SU-DHL-6 (cell line): ENCODE data around the gene LPIN1.
"Not testable (repeated sequence)": the region's sequence is repeated elsewhere in the genome, so short reads cannot be mapped to it uniquely, and the experiment has no call there.

ENCODE experiments used
- H2AFZ ChIP-seq: fragments of 200-600 bp; sonication (generic); 2 replicates; pipeline ENCODE4 v1.6.1; 2014; ENCODE audit warnings: low read depth, mild to moderate bottlenecking, moderate library complexity, mixed read lengths, antibody characterized with exemption, low read length; ENCODE audit not compliant: severe bottlenecking
- H3F3A ChIP-seq: fragments of 200-600 bp; shearing (Covaris generic); 2 replicates; pipeline ENCODE4 v1.6.0; 2016; ENCODE audit warnings: antibody characterized with exemption, mild to moderate bottlenecking; ENCODE audit not compliant: insufficient read depth
- H3K27ac ChIP-seq: fragments of 200-600 bp; sonication (generic); 2 replicates; pipeline ENCODE4 v1.5.1; 2016; ENCODE audit warnings: low read depth, mild to moderate bottlenecking, low read length, moderate library complexity, mixed read lengths
- H3K27me3 ChIP-seq: fragments of 200-600 bp; sonication (generic), shearing (Covaris generic); 2 replicates; pipeline ENCODE4 v1.6.0; 2014; ENCODE audit warnings: mild to moderate bottlenecking, low read length
- H3K36me3 ChIP-seq: fragments of 200-600 bp; sonication (generic); 2 replicates; pipeline ENCODE4 v1.6.1; 2014; ENCODE audit warnings: mild to moderate bottlenecking, low read length, mixed read lengths
- H3K4me2 ChIP-seq: fragments of 300-600, 200-600 bp; shearing (Covaris generic), sonication (generic); 2 replicates; pipeline ENCODE4 v1.6.0; 2014; ENCODE audit warnings: low read length, low read depth, mild to moderate bottlenecking; ENCODE audit not compliant: poor library complexity, severe bottlenecking
- H3K4me3 ChIP-seq: fragments of 200-600 bp; sonication (generic); 2 replicates; pipeline ENCODE4 v1.5.1; 2014; ENCODE audit warnings: antibody characterized with exemption, low read length, mild to moderate bottlenecking, mixed read lengths; ENCODE audit not compliant: insufficient read depth, poor library complexity, severe bottlenecking
- H3K79me2 ChIP-seq: fragments of 200-600 bp; sonication (generic); 2 replicates; pipeline ENCODE4 v1.6.1; 2014; ENCODE audit warnings: mild to moderate bottlenecking, low read length, moderate library complexity; ENCODE audit not compliant: insufficient read depth
- H3K9ac ChIP-seq: fragments of 200-600 bp; sonication (generic); 2 replicates; pipeline ENCODE4 v1.7.0; 2014; ENCODE audit warnings: mild to moderate bottlenecking, low read length
- H3K9me2 ChIP-seq: fragments of 200-600 bp; sonication (generic); replicated peaks from 2 replicates; pipeline ENCODE4 v1.6.1; 2014; ENCODE audit warnings: low read length; ENCODE audit not compliant: insufficient read depth
- H3K9me3 ChIP-seq: fragments of 200-600 bp; sonication (generic); 2 replicates; pipeline ENCODE4 v1.6.1; 2014; ENCODE audit warnings: low read length, mixed read lengths; ENCODE audit not compliant: insufficient read depth
- H4K20me1 ChIP-seq: fragments of 200-600 bp; sonication (generic); 2 replicates; pipeline ENCODE4 v1.6.1; 2014; ENCODE audit warnings: low read depth, mild to moderate bottlenecking, antibody characterized with exemption, low read length, moderate library complexity, mixed read lengths
- EZH2phosphoT487 ChIP-seq: fragments of 200-600 bp; sonication (generic), shearing (Covaris generic); conservative IDR thresholded peaks from 2 replicates; pipeline ENCODE4 v1.6.1; 2018; ENCODE audit warnings: mild to moderate bottlenecking, antibody characterized with exemption, low read length, moderate library complexity, mixed read lengths
- TF ChIP-seq, protein P1 (sequence below): fragments of 200-600 bp; sonication (generic); IDR thresholded peaks from one replicate; pipeline ENCODE4 v1.5.1; 2017; ENCODE audit warnings: antibody characterized with exemption, mild to moderate bottlenecking, low read length, moderate library complexity; ENCODE audit not compliant: insufficient read depth, poor library complexity, severe bottlenecking

Gene LPIN1

DNA sequence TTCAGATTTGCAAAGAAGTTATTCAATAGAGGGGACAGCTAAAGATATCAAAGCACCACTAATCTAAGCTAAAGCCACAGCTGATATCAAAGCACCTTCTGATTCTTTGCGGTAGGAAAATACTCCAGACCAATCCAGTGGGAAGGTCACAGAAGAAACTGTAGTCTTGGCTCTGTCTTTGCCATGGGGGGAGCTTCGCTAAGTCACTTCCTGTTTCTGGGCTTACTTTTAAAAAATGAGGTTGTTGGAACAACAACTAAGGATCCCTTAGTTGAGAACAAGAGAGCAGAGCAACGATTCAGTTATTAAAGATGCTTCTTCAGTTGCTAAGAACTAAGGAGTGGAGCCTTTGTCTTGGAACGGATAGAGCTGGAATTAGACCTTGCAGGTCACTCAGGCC, 12.2 kb downstream of the LPIN1 start:
- Histone ChIP-seq H3K79me2 (peaks cover 82% of the 10 kb centered on the region), H3K27me3 (no peaks in the 10 kb centered on the region), H4K20me1 (0 out of 2 replicates have a peak, but pooled peaks cover 3% of the 10 kb centered on the region), H3K9me3 (no peaks in the 10 kb centered on the region), H3K9me2 (no peaks in the 10 kb centered on the region), H3K9ac (no peak overlapping the region), H3K27ac (peak overlapping the region; percentile 7; the same call in 1 of the 2 replicates), H3K36me3 (peaks cover 8% of the 10 kb centered on the region; the same call in 1 of the 2 replicates), H2AFZ (no peak overlapping the region), H3K4me2 (no peak overlapping the region), H3K4me3 (no peak overlapping the region), H3F3A (peaks cover 35% of the 10 kb centered on the region)
- TF ChIP-seq, protein P1, sequence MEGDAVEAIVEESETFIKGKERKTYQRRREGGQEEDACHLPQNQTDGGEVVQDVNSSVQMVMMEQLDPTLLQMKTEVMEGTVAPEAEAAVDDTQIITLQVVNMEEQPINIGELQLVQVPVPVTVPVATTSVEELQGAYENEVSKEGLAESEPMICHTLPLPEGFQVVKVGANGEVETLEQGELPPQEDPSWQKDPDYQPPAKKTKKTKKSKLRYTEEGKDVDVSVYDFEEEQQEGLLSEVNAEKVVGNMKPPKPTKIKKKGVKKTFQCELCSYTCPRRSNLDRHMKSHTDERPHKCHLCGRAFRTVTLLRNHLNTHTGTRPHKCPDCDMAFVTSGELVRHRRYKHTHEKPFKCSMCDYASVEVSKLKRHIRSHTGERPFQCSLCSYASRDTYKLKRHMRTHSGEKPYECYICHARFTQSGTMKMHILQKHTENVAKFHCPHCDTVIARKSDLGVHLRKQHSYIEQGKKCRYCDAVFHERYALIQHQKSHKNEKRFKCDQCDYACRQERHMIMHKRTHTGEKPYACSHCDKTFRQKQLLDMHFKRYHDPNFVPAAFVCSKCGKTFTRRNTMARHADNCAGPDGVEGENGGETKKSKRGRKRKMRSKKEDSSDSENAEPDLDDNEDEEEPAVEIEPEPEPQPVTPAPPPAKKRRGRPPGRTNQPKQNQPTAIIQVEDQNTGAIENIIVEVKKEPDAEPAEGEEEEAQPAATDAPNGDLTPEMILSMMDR = no peak
- TF ChIP-seq EZH2phosphoT487 = no peak

DNA sequence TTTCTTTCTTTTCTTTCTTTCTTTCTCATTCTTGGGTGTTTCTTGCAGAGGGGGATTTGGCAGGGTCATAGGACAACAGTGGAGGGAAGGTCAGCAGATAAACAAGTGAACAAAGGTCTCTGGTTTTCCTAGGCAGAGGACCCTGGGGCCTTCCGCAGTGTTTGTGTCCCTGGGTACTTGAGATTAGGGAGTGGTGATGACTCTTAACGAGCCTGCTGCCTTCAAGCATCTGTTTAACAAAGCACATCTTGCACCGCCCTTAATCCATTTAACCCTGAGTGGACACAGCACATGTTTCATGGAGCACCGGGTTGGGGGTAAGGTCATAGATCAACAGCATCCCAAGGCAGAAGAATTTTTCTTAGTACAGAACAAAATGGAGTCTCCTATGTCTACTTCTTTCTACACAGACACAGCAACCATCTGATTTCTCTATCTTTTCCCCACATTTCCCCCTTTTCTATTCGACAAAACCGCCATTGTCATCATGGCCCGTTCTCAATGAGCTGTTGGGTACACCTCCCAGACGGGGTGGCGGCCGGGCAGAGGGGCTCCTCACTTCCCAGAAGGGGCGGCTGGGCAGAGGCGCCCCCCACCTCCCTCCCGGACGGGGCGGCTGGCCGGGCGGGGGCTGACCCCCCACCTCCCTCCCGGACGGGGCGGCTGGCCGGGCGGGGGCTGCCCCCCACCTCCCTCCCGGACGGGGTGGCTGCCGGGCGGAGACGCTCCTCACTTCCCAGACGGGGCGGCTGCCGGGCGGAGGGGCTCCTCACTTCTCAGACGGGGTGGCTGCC, 12.9 kb downstream of the LPIN1 start:
- peaks cover 28% of the 10 kb centered on the region for H3F3A ChIP-seq
- not testable (repeated sequence) for H3K9me3 ChIP-seq, H3K9me2 ChIP-seq, H3K27ac ChIP-seq, H4K20me1 ChIP-seq, H3K4me3 ChIP-seq, H3K36me3 ChIP-seq, H3K9ac ChIP-seq, H2AFZ ChIP-seq, H3K27me3 ChIP-seq, H3K4me2 ChIP-seq
- peaks cover 86% of the 10 kb centered on the region for H3K79me2 ChIP-seq

DNA sequence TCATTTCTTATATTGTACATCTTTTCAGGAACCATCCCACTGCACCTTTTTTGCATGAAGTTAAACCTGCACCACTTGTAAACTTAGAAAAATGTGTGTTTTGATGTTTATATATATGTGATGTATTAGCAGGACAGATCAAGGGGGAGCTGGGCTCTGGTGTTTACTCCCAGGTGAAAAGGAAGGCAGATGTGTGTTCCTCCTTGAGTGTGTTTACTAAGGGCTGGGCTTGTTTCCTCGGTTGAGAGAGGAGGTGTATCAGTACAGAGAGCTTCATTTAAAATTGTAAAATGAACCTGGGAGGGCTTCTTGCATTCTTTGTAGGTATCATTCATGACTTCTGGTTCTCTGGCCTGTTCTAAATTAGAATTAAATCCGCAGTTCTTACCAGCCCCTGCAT, 14.8 kb downstream of the LPIN1 start:
- Histone ChIP-seq H3K27me3 (no peaks in the 10 kb centered on the region), H3K36me3 (peaks cover 14% of the 10 kb centered on the region; the same call in 1 of the 2 replicates), H3K9me3 (no peaks in the 10 kb centered on the region), H3K9me2 (no peaks in the 10 kb centered on the region), H3K27ac (no peak overlapping the region), H3K79me2 (peaks cover 86% of the 10 kb centered on the region), H3K9ac (no peak overlapping the region), H3F3A (peaks cover 16% of the 10 kb centered on the region; the same call in 1 of the 2 replicates), H2AFZ (no peak overlapping the region), H4K20me1 (peaks cover 15% of the 10 kb centered on the region; the same call in 1 of the 2 replicates), H3K4me2 (no peak overlapping the region), H3K4me3 (no peak overlapping the region)
- TF ChIP-seq, protein P1 = no peak
- no peak for TF ChIP-seq EZH2phosphoT487

DNA sequence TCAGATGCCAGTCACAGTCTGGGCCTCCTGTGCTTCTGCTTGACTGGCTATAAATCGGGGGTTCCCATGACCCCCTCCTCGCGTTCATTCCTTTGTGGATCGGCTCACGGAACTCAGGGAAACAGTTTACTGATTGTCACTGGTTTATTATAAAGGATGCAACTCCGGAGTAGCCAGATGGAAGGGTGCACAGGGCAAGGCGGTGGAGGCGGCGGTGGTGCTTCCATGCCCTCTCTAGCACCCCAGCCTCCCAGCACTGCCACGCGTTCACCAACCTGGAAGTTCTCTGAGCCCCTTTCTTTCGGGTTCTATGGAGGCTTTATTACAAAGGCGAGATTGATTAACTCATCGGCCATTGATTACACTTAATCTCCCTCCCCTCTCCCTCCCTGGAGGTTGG, 15.6 kb downstream of the LPIN1 start:
- Histone ChIP-seq H3F3A (peaks cover 13% of the 10 kb centered on the region; the same call in 1 of the 2 replicates), H3K27ac (no peak overlapping the region), H3K9ac (no peak overlapping the region), H3K4me2 (no peak overlapping the region), H4K20me1 (peaks cover 15% of the 10 kb centered on the region; the same call in 1 of the 2 replicates), H3K27me3 (no peaks in the 10 kb centered on the region), H3K9me3 (no peaks in the 10 kb centered on the region), H2AFZ (no peak overlapping the region), H3K4me3 (no peak overlapping the region), H3K79me2 (peaks cover 86% of the 10 kb centered on the region), H3K9me2 (no peaks in the 10 kb centered on the region), H3K36me3 (peaks cover 19% of the 10 kb centered on the region; the same call in 1 of the 2 replicates)
- TF ChIP-seq EZH2phosphoT487 = no peak
- TF ChIP-seq, protein P1 = no peak
